BE2C (cell line): ENCODE data around the gene SCUBE2.
"Not testable (repeated sequence)": the region's sequence is repeated elsewhere in the genome, so short reads cannot be mapped to it uniquely, and the experiment has no call there.

Experiments
- DNase-seq: peaks from one replicate; pipeline ENCODE4 v3.0.0-alpha.2; 2020
- H3K27me3 ChIP-seq: fragments of 250-450 bp; sonication (Bioruptor Pico); 2 replicates; pipeline ENCODE4 v1.5.1; 2020; ENCODE audit warnings: mild to moderate bottlenecking
- H3K36me3 ChIP-seq: fragments of 250-450 bp; sonication (Bioruptor Pico); 2 replicates; pipeline ENCODE4 v1.5.1; 2020; ENCODE audit warnings: mild to moderate bottlenecking
- H3K4me1 ChIP-seq: fragments of 250-450 bp; sonication (Bioruptor Pico); 2 replicates; pipeline ENCODE4 v1.5.1; 2020
- H3K4me3 ChIP-seq: 2 replicates; pipeline ENCODE4 v1.5.1; 2011; ENCODE audit warnings: low read depth, low read length
- H3K9me3 ChIP-seq: fragments of 250-450 bp; sonication (Bioruptor Pico); 2 replicates; pipeline ENCODE4 v1.5.1; 2020
- TF ChIP-seq, protein P1 (sequence below): IDR thresholded peaks from 2 replicates; pipeline ENCODE4 v1.5.1; 2012; ENCODE audit warnings: mild to moderate bottlenecking, low read depth, low read length

SCUBE2 gene

GRCh38 chr11:8980485-8980884 lies 110.9 kb downstream of the SCUBE2 start:
- TF ChIP-seq, protein P1, sequence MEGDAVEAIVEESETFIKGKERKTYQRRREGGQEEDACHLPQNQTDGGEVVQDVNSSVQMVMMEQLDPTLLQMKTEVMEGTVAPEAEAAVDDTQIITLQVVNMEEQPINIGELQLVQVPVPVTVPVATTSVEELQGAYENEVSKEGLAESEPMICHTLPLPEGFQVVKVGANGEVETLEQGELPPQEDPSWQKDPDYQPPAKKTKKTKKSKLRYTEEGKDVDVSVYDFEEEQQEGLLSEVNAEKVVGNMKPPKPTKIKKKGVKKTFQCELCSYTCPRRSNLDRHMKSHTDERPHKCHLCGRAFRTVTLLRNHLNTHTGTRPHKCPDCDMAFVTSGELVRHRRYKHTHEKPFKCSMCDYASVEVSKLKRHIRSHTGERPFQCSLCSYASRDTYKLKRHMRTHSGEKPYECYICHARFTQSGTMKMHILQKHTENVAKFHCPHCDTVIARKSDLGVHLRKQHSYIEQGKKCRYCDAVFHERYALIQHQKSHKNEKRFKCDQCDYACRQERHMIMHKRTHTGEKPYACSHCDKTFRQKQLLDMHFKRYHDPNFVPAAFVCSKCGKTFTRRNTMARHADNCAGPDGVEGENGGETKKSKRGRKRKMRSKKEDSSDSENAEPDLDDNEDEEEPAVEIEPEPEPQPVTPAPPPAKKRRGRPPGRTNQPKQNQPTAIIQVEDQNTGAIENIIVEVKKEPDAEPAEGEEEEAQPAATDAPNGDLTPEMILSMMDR: no peak
- Histone ChIP-seq H3K4me1 (no peaks in the 10 kb centered on the region), H3K27me3 (no peaks in the 10 kb centered on the region), H3K36me3 (no peaks in the 10 kb centered on the region), H3K4me3 (no peak overlapping the region), H3K9me3 (no peaks in the 10 kb centered on the region)
- DNase-seq: no peak

GRCh38 chr11:8979365-8979764 lies 112.0 kb downstream of the SCUBE2 start:
- not testable (repeated sequence) for H3K36me3 ChIP-seq, DNase-seq

DNA sequence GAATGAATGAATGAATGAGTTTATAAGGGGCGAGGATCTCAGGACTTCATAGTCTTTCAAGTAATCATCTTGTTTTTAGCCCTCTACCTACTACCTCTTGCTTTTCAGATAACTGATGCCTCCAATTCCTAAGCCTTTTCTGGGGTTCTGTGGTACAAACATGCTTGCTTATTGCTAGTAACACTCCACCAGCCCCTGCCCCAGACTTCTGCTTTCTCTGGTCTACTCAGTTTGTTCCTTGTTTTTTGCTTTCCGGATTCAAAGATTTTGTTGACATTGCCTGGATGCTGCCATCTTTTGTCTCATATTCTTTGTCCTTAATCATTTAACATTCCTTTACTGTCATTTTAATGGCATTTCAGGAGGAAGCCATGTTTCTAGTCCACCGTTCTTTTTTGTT lies 118.3 kb downstream of the SCUBE2 start:
- Histone ChIP-seq H3K4me3 (no peak overlapping the region), H3K9me3 (no peaks in the 10 kb centered on the region), H3K27me3 (no peaks in the 10 kb centered on the region), H3K4me1 (no peaks in the 10 kb centered on the region), H3K36me3 (no peaks in the 10 kb centered on the region)
- no peak for DNase-seq
- TF ChIP-seq, protein P1: no peak

More at GRCh38 chr11:8979365-8979764, 112.0 kb downstream of the SCUBE2 start:
- not testable (repeated sequence) for H3K4me1 ChIP-seq, H3K9me3 ChIP-seq, H3K4me3 ChIP-seq, H3K27me3 ChIP-seq

GRCh38 chr11:8971924-8972316 lies 119.5 kb downstream of the SCUBE2 start:
- H3K36me3 ChIP-seq: no peaks in the 10 kb centered on the region
- TF ChIP-seq, protein P1: no peak
- no peak overlapping the region for H3K4me3 ChIP-seq
- DNase-seq: no peak
- H3K9me3 ChIP-seq: no peaks in the 10 kb centered on the region
- no peaks in the 10 kb centered on the region for H3K27me3 ChIP-seq
- no peaks in the 10 kb centered on the region for H3K4me1 ChIP-seq

- Histone ChIP-seq H3K36me3 (no peaks in the 10 kb centered on the region), H3K4me3 (no peak overlapping the region), H3K4me1 (no peaks in the 10 kb centered on the region), H3K27me3 (no peaks in the 10 kb centered on the region), H3K9me3 (no peaks in the 10 kb centered on the region)
- TF ChIP-seq, protein P1: no peak
- no peak for DNase-seq
Observed at GRCh38 chr11:8971196-8971923, 120.0 kb downstream of the SCUBE2 start.
